ENCODE data around the gene NLRC5. TPM values are rescaled to one million over a fixed set of nuclear protein-coding genes. Genes with fewer than 3 reads are reported as not detected.

NLRC5 gene
- total RNA-seq, 2 donors from 2014 or later: 78.1 to 79.7 TPM

DNA sequence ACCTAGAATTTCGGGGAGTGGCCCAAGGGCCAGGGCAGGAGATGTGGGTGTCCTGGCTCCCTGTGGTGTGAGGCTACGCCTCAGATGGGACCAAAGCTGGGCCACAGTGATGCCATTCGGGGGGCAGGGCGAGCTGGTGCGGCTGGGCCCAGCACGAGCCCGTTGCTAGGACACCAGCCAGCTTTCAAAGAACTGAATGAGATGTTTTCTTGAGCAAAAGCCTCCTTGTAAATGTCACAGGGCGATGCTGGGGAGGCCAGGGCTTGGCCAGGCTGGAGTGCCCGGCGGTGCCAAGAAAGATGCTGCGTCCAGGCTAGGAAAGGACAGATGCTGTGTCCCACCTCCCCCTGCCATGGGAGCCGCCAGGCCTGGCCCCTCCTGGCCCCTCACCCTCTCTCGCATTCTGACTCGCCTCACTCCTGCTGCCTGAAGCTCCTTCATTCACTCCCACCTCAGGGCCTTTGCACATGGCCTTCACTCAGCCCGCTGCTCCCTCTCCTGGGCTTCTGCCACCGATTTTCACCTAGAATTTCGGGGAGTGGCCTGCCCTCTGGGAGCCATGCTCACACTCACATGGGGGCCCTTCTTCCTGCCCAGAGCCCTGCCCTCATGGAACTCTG lies 142.1 kb downstream of the NLRC5 start:
- intact Hi-C loops (cut with DNase I): no loop called here
- DNase-seq: no peak
- no peak overlapping the region for H3K4me3 ChIP-seq
- peak overlapping the region; percentile 83 for H3K27ac ChIP-seq
- peak overlapping the region; percentile 19 to 68 for H3K9ac ChIP-seq (ENCODE audit: low read depth in 2 of 2, low read length in 2 of 2)
- no peaks in the 10 kb centered on the region for H3K9me3 ChIP-seq
- H3K27me3 ChIP-seq: no peaks in the 10 kb centered on the region
- H3K4me1 ChIP-seq: peaks cover 39% of the 10 kb centered on the region
- no peaks in the 10 kb centered on the region for H3K36me3 ChIP-seq
- TF ChIP-seq, protein P1, sequence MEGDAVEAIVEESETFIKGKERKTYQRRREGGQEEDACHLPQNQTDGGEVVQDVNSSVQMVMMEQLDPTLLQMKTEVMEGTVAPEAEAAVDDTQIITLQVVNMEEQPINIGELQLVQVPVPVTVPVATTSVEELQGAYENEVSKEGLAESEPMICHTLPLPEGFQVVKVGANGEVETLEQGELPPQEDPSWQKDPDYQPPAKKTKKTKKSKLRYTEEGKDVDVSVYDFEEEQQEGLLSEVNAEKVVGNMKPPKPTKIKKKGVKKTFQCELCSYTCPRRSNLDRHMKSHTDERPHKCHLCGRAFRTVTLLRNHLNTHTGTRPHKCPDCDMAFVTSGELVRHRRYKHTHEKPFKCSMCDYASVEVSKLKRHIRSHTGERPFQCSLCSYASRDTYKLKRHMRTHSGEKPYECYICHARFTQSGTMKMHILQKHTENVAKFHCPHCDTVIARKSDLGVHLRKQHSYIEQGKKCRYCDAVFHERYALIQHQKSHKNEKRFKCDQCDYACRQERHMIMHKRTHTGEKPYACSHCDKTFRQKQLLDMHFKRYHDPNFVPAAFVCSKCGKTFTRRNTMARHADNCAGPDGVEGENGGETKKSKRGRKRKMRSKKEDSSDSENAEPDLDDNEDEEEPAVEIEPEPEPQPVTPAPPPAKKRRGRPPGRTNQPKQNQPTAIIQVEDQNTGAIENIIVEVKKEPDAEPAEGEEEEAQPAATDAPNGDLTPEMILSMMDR (IDR thresholded peaks at IDR 0.05): no peak

DNA sequence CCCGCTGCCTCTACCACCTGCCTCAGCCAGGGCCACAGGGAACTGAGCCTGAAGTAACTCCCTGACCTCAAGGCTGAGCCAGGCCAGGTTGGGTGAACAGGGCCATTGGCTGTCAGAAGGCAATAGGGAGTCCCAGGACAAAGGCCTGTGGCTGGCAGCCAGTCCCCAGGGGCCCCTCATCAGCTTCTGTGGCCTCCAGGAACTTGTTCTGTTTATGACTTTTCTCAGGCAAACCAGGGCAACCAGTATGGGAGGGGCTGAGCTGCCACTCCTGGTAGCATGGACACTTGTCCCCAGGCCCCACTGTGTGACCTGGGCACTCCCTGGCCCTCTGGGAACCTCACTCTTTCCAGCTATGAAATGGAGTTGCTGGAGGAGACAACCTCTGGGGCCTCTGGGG lies 143.1 kb downstream of the NLRC5 start:
- DNase-seq: peak; percentile 92
- no peak overlapping the region for H3K4me3 ChIP-seq
- H3K27me3 ChIP-seq: no peaks in the 10 kb centered on the region
- TF ChIP-seq, protein P1 (IDR thresholded peaks at IDR 0.05): no peak
- no peaks in the 10 kb centered on the region for H3K36me3 ChIP-seq
- intact Hi-C loops (cut with DNase I): no loop called here
- H3K9ac ChIP-seq (ENCODE audit: low read depth in 2 of 2, low read length in 2 of 2): peak overlapping the region; percentile 59 to 87
- peak overlapping the region; percentile 83 for H3K27ac ChIP-seq
- peaks cover 39% of the 10 kb centered on the region for H3K4me1 ChIP-seq
- no peaks in the 10 kb centered on the region for H3K9me3 ChIP-seq

- no peaks in the 10 kb centered on the region for H3K27me3 ChIP-seq
- no peak for DNase-seq
- peak overlapping the region; percentile 83 for H3K27ac ChIP-seq
- H3K9ac ChIP-seq (ENCODE audit: low read depth in 2 of 2, low read length in 2 of 2): peak overlapping the region; percentile 59 to 87
- peaks cover 39% of the 10 kb centered on the region for H3K4me1 ChIP-seq
- TF ChIP-seq, protein P1 (IDR thresholded peaks at IDR 0.05): no peak
- H3K36me3 ChIP-seq: no peaks in the 10 kb centered on the region
- no peak overlapping the region for H3K4me3 ChIP-seq
- intact Hi-C loops (cut with DNase I): no loop called here
- H3K9me3 ChIP-seq: no peaks in the 10 kb centered on the region
Observed at GRCh38 chr16:57133031-57133430, 143.7 kb downstream of the NLRC5 start.

Other genes with a start within 250 kb of the NLRC5 start
- gene SLC12A3, start 124.3 kb upstream of the NLRC5 start, total RNA-seq: not detected
- 100 to 1,000 TPM; 130 to 194 TPM for gene HERPUD1, start 57.4 kb upstream of the NLRC5 start, total RNA-seq
- not detected for gene CETP, start 27.6 kb upstream of the NLRC5 start, total RNA-seq
- 10 to 100 TPM; 38.6 to 53.3 TPM for gene CPNE2, start 103.0 kb downstream of the NLRC5 start, total RNA-seq
- 100 to 1,000 TPM in 1 of 2 donors, 10 to 100 TPM in 1; 80.9 to 108 TPM for gene PSME3IP1, start 196.5 kb downstream of the NLRC5 start, total RNA-seq
- gene RSPRY1, start 196.8 kb downstream of the NLRC5 start, total RNA-seq: 10 to 100 TPM; 33.7 to 51.0 TPM